SIG-M5 treated with dmso at 0.1 percent for 504 hours (cell line): ENCODE results near the gene COX20.
A peak's percentile ranks its signal among the peaks of the same experiment; 100 is the strongest.
"Not testable (repeated sequence)": the region's sequence is repeated elsewhere in the genome, so short reads cannot be mapped to it uniquely, and the experiment has no call there.

Source experiments
- DNase-seq: peaks from one replicate; lab custom pipeline; 2025; ENCODE audit not compliant: unreplicated experiment; lab: John Stamatoyannopoulos, UW

Gene COX20, protein sequence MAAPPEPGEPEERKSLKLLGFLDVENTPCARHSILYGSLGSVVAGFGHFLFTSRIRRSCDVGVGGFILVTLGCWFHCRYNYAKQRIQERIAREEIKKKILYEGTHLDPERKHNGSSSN

GRCh38 chr1:244835276-244836134, at the start of gene COX20:
Gene COX20 (plus strand): TSS chr1:244835658. CDS start chr1:244835715, 57 bp downstream.
- peak; percentile 99 for DNase-seq

- DNase-seq: peak; percentile 31
Measured at GRCh38 chr1:244788493-244789275, 46.8 kb upstream of the COX20 start.

DNA sequence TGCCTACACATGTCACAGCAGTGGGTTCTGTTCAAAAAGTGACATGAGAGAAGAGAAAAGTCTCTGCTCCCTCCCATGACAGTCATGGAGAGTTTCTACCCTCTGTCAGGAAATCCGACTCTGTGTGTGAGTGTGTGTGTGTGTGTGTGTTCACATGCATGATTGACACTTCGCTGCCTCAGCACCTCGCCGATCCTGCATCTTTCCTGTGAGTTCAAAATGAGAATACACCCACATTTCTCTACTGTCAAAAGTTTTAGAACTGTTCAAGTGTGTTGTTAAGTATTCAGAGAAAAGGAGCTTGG, 46.2 kb upstream of the COX20 start:
- no peak for DNase-seq

DNA sequence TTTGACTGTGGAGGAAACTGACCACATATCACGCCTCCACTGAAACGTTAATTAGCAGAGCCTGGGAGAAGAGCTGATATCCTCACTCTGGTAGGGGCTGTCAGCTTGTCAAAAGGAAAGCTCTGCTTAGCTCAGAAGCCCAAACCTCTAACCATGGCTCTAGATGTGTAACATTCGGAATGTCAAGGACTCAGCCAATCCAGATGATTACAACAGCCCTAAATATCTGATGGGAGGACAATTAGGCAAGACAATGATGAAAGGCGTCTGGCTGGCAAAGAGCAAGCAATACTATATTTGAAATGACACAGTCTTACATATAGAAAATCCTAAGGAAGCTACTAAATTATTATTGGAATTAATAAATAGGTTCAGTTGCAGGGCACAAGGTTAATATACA, 45.7 kb upstream of the COX20 start:
- DNase-seq: no peak

DNA sequence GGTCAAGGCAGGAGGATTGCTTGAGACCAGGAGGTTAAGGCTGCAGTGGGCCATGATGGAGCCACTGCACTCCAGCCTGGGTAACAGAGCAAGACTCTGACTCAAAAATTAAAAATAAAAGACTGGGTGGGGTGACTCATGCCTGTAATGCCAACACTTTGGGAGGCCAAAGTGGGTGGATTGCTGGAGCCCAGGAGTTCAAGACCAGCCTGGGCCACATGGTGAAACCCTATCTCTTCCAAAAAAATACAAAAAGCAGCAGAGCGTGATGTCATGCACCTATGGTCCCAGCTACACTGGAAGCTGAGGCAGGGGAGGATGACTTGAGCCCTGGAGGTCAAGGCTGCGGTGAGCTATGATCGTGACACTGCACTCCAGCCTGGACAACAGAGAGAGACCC, 44.4 kb upstream of the COX20 start:
- DNase-seq: no peak

DNA sequence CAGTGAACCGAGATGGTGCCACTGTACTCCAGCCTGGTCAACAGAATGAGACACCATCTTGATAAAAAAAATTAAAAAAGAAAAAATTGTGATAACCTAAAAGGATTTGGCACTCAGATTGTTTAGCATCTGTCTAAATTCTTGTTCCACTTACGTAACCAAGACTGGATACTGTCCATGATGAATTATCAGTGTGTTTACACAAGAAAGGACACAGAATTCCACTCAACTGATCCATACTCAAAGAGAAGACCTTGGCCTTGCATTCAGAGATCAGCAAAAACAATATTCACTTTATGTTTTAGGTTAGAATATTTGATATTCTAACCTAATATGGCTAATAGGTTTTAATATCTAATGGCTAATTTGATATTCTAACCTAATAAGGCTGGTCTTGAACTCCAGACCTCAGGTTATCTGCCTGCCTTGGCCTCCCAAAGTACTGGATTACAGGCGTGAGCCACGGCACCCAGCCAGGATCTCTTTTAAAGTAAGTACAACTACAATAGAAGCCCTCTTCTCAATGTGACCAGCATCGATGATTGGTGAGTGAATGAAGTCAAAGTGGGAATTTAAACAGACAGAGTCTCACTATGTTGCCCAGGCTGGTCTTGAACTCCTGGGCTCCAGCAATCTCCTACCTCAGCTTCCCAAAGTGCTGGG, 43.1 kb upstream of the COX20 start:
- DNase-seq: no peak

GRCh38 chr1:244794071-244794470, 41.4 kb upstream of the COX20 start:
- no peak for DNase-seq

DNA sequence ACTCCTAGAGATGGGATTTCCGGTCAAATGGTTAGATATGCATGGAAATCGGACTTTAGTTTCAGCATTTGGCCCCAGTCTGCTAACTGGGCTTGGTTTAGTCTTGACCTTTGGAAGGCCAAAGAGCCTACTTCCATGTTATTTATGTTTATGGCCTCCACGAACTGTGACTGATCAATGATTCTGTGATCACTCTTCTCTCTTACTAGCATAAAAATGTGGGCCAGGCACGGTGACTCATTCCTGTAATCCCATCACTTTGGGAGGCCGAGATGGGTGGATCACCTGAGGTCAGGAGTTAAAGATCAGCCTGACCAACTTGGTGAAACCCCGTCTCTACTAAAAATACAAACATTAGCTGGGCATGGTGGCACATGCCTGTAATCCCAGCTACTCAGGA, 40.9 kb upstream of the COX20 start:
- not testable (repeated sequence) for DNase-seq

GRCh38 chr1:244796719-244797406, 38.6 kb upstream of the COX20 start:
- peak; percentile 62 for DNase-seq

DNA sequence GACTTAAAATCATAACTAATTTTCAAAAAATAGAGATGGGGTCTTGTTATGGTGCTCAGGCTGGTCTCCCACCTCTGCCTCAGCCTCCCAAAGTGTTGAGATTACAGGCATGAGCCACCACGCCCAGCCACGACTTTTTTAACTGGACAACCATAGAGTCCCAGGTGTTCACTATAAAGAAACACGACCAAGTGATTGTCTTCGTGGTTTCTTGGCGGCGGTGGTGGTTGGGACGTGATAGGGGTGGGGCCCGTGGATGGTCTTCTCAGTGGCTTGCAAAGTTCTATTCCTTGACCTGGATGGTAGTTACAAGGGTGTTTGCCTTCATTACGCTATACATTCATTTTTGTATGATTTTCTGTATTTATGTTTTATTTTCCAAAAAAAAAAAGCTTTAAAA, 34.6 kb upstream of the COX20 start:
- DNase-seq: no peak

- peak; percentile 53 for DNase-seq
Measured at GRCh38 chr1:244801246-244801645, 34.2 kb upstream of the COX20 start.

DNA sequence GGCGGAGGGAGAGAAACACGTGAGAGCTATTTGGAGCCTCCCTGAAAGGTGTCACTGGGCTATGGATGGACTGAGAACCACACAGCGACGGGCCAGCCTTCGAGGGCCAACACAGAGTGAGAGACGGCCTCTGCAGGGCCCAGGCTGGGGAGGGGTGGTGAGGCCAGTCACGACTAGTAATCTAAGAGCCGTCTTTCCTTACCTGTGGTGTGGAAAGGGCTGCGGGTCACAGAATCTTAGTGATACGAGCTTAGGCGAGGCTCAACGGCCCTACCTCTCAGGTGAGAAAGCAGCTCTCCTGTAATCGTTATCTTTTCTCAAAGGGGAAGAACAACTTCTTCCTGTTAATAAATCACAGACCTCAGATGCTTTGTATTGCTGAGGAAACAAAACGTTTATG, 33.4 kb upstream of the COX20 start:
- DNase-seq: no peak

DNA sequence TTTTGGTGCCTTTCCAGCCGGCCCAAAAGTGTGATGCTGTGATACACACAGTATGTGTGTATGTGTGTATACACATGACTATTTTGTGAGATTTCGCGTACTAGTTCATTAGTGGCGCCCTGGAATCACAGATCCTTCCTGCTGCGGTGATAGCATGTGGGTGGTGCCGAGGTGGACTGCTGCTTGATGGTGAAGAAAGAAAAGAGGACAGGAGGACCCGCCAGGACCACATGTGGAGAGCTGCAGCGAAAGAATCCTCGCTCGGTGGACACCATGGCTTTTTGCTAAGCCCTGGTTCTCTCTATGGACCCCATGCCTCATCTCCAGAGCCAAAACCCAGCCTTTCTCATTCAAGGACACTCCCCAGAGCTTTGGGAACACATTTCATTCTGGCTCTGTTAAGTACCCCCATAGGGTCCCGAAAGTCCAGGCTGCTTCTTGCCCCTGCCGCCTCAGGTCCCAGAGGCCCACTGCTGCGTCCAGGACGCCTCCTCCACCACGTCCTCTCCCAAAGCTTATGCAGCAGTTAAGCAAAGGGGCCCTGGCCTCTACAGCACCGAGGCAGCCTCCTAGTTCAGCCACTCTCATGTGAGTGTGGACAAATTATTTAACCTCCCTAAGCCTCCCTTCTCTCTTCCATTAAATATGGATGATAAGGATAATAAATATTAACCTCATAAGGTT, 32.8 kb upstream of the COX20 start:
- DNase-seq: no peak

- no peak for DNase-seq
Measured at GRCh38 chr1:244804841-244805240, 30.6 kb upstream of the COX20 start.

DNA sequence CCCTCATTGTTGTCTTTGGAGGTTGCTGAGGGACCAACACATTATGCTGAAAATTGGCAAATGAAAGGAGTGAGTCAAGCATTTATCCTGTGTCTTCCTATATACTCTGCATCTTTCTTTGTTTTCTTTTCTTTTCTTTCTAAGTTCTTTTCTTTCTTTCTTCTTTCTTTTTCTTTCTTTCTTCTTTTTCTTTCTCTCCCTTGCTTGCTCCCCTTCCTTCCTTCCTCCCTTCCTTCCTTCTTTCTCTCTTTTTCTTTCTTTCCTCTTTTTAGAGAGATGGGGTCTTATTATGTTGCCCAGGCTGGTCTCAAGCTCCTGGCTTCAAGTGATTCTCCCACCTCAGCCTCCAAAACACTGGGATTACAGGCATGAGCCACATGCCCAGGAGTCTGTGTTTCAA, 28.3 kb upstream of the COX20 start:
- no peak for DNase-seq

- DNase-seq: no peak
Measured at GRCh38 chr1:244810221-244810620, 25.2 kb upstream of the COX20 start.

DNA sequence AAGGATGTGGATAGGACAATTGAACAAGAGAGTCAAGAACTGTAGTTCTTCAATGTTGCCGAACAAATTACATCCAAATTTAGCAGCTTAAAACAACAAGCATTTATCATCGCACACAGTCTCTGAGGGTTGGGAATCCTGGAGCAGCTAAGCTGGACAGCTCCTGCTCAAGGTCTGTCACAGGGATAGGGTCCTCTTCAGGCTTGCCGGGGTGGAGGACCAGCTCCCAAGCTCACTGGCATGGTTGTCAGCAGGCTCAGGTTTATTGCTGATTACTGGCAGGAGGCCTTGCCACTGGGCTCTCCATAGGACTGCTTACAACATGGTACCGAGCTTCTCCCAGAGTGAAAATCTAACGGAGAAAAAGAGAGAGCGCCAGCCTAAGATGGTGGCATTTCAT, 22.1 kb upstream of the COX20 start:
- DNase-seq: no peak

- peak; percentile 91 for DNase-seq
Measured at GRCh38 chr1:244815600-244816099, 19.8 kb upstream of the COX20 start.

GRCh38 chr1:244817415-244817894, 18.0 kb upstream of the COX20 start:
- DNase-seq: no peak

DNA sequence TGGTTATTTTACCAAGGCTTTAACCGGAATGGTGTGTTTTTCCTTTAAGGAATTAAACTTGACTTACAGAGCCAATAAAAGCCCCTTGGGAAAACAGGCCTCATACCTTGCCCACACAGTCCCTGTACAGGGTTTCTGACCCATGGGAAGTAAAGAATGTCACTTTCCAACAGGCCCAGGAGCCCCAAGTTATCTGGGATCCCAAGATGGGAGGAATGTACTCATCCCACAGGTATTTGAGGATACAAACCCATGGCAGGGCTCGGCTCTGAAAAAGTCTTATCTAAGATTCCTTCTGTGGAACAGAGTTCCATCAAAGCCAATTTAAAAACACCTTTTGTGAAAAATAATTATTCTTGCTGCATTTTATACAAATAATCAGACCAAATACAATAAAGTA, 15.3 kb upstream of the COX20 start:
- no peak for DNase-seq
